GM23338 (cell line): Measurements from ENCODE around the gene TBC1D16.

Experiments
- CREB1 ChIP-seq: fragments of 250-450 bp; sonication (Bioruptor Pico); IDR thresholded peaks from 2 replicates; pipeline ENCODE4 v1.5.0; 2020; ENCODE audit warnings: low read depth, mild to moderate bottlenecking, moderate library complexity
- CTCF ChIP-seq, 2 experiments: fragments of 200-600 bp in 1 of 2; sonication (generic) in 1 of 2; conservative IDR thresholded peaks; 2 replicates each; pipeline versions ENCODE4 v1.5.1 to v1.6.1; 2016 to 2017; ENCODE audit warnings: antibody characterized with exemption in 2 of 2, low read depth in 2 of 2, mild to moderate bottlenecking in 2 of 2, moderate library complexity in 1 of 2
- EZH2 ChIP-seq: fragments of 200-600 bp; sonication (generic); IDR thresholded peaks from one replicate; pipeline ENCODE4 v1.8.0; 2017; ENCODE audit warnings: antibody characterized with exemption, mild to moderate bottlenecking, low read depth; ENCODE audit not compliant: unreplicated experiment
- EZH2phosphoT487 ChIP-seq: fragments of 200-600 bp; sonication (generic); IDR thresholded peaks from one replicate; pipeline ENCODE4 v1.8.1; 2018; ENCODE audit warnings: antibody characterized with exemption; ENCODE audit not compliant: unreplicated experiment
- JUNB ChIP-seq: IDR thresholded peaks from one replicate; pipeline ENCODE4 v1.6.1; 2016; ENCODE audit warnings: antibody characterized with exemption; ENCODE audit not compliant: unreplicated experiment
- POLR2AphosphoS5 ChIP-seq: IDR thresholded peaks from 2 replicates; pipeline ENCODE4 v1.6.1; 2016; ENCODE audit warnings: antibody characterized with exemption, low read depth
- REST ChIP-seq: IDR thresholded peaks from one replicate; pipeline ENCODE4 v1.6.1; 2018; ENCODE audit warnings: antibody characterized with exemption; ENCODE audit not compliant: unreplicated experiment
- ZNF114 ChIP-seq: fragments of 250-450 bp; sonication (Bioruptor Pico); IDR thresholded peaks from 2 replicates; pipeline ENCODE4 v1.5.0; 2020; ENCODE audit warnings: mild to moderate bottlenecking, moderate library complexity
- ZNF331 ChIP-seq: fragments of 250-450 bp; sonication (Bioruptor Pico); IDR thresholded peaks from 2 replicates; pipeline ENCODE4 v1.5.0; 2020; ENCODE audit warnings: low read depth, mild to moderate bottlenecking, moderate library complexity
- TF ChIP-seq, protein P1 (sequence below): IDR thresholded peaks from 2 replicates; pipeline ENCODE4 v1.6.1; 2016; ENCODE audit warnings: antibody characterized with exemption

DNA sequence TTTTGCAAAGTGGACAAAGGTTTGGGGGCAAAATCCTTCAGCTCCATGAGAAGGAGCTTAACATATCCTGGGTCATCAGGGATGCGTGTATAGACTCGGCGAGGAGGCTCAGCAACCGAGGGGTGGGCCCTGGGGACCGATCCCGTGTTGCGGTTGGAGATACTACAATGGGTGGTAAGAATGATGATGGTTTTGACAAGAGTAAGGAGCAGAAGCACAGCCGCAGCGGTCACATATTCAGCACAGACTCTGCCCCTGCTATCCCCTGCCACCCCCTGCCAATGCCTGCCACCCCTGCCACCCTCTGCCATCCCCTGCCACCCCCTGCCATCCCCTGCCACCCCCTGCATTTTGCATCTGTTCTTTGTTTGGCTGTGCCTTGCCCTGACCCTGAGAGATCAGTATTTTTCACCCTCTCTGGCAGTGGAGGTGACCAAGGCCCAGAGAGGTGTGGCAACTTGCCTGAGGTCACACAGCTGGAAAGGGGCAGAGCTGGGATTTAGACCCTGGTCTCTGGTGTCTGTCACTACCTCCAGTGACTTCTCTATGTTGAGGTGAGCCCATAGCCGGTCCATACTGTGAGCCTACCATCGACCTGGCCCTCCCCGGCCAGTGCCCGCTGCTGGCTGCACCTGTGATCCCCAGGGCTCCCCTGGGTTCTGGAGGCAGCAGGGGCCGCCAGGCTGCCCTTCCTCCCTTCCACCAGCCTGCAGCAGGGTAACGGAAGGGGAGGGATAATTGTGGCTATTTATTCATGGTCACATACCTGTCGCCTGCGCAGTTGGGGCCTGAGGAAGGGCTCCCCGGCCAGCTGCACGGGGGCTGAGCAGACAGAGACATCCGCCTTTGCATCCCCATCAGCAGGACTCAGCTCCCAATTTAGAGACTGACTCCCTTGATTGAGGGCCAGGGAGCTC, 121.5 kb downstream of the TBC1D16 start:
- TF ChIP-seq EZH2 (no peak), CTCF (conservative IDR thresholded peaks at IDR 0.05; ENCODE audit: low read depth in 2 of 2) (no peak), CREB1 (CRISPR knock-in tag) (no peak), POLR2AphosphoS5 (no peak), EZH2phosphoT487 (no peak), JUNB (no peak), REST (no peak), ZNF331 (CRISPR knock-in tag) (no peak), ZNF114 (CRISPR knock-in tag) (no peak)
- TF ChIP-seq, protein P1, sequence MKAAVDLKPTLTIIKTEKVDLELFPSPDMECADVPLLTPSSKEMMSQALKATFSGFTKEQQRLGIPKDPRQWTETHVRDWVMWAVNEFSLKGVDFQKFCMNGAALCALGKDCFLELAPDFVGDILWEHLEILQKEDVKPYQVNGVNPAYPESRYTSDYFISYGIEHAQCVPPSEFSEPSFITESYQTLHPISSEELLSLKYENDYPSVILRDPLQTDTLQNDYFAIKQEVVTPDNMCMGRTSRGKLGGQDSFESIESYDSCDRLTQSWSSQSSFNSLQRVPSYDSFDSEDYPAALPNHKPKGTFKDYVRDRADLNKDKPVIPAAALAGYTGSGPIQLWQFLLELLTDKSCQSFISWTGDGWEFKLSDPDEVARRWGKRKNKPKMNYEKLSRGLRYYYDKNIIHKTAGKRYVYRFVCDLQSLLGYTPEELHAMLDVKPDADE = no peak
